Stomach (tissue), 4 donors: ENCODE measurements around the gene RPP25L.

ENCODE experiments used
- POLR2A ChIP-seq, 4 donors: fragments of 450-650 bp; IDR thresholded peaks; one replicate each; pipeline ENCODE4 v1.6.1; 2016; ENCODE audit warnings: antibody characterized with exemption in 4 of 4, control low read depth in 2 of 4, mild to moderate bottlenecking in 1 of 4, moderate library complexity in 1 of 4
- TF ChIP-seq, protein P1 (sequence below), 7 experiments: fragments of 450-650 bp in 4 of 7; fragments of 200-600 bp in 3 of 7; sonication (generic) in 3 of 7; IDR thresholded peaks; one replicate each; pipeline ENCODE4 v1.5.1; 2016 to 2019; ENCODE audit warnings: antibody characterized with exemption in 7 of 7, control low read depth in 2 of 7, mild to moderate bottlenecking in 1 of 7

DNA sequence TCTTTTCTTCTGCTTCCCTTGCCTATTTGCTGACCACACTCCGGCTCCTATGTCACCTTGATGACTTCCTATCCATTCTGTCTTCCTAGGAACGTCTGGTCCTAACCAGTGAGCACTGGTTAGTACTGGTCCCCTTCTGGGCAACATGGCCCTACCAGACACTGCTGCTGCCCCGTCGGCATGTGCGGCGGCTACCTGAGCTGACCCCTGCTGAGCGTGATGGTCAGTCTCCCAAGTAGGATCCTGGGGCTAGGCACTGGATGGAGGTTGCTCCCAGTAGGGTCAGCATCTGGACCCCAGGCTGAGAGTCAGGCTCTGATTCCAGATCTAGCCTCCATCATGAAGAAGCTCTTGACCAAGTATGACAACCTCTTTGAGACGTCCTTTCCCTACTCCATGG, 36.8 kb upstream of the RPP25L start:
- TF ChIP-seq POLR2A (IDR thresholded peaks at IDR 0.05), result no peak
- TF ChIP-seq, protein P1, sequence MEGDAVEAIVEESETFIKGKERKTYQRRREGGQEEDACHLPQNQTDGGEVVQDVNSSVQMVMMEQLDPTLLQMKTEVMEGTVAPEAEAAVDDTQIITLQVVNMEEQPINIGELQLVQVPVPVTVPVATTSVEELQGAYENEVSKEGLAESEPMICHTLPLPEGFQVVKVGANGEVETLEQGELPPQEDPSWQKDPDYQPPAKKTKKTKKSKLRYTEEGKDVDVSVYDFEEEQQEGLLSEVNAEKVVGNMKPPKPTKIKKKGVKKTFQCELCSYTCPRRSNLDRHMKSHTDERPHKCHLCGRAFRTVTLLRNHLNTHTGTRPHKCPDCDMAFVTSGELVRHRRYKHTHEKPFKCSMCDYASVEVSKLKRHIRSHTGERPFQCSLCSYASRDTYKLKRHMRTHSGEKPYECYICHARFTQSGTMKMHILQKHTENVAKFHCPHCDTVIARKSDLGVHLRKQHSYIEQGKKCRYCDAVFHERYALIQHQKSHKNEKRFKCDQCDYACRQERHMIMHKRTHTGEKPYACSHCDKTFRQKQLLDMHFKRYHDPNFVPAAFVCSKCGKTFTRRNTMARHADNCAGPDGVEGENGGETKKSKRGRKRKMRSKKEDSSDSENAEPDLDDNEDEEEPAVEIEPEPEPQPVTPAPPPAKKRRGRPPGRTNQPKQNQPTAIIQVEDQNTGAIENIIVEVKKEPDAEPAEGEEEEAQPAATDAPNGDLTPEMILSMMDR (IDR thresholded peaks at IDR 0.05), result no peak
